Measurements from ENCODE around the gene DOCK11.

Gene DOCK11

GRCh38 chrX:118626346-118626745 lies 130.7 kb downstream of the DOCK11 start:
- no peak for DNase-seq (ENCODE audit: low read depth in 2 of 2, low spot score in 1 of 2)

GRCh38 chrX:118627084-118627758 lies 131.6 kb downstream of the DOCK11 start:
- DNase-seq (ENCODE audit: low read depth in 2 of 2, low spot score in 1 of 2) = no peak

GRCh38 chrX:118630848-118631247 lies 135.2 kb downstream of the DOCK11 start:
- no peak for DNase-seq (ENCODE audit: low read depth in 2 of 2, low spot score in 1 of 2)

- DNase-seq (ENCODE audit: low read depth in 2 of 2, low spot score in 1 of 2) = no peak
These were observed 136.0 kb downstream of the DOCK11 start for GRCh38 chrX:118631586-118631985.

- no peak for DNase-seq (ENCODE audit: low read depth in 2 of 2, low spot score in 1 of 2)
These were observed 137.2 kb downstream of the DOCK11 start for GRCh38 chrX:118632862-118633261.

GRCh38 chrX:118633530-118633929 lies 137.9 kb downstream of the DOCK11 start:
- no peak for DNase-seq (ENCODE audit: low read depth in 2 of 2, low spot score in 1 of 2)

GRCh38 chrX:118634336-118634735 lies 138.7 kb downstream of the DOCK11 start:
- no peak for DNase-seq (ENCODE audit: low read depth in 2 of 2, low spot score in 1 of 2)

- DNase-seq (ENCODE audit: low read depth in 2 of 2, low spot score in 1 of 2) = no peak
These were observed 142.4 kb downstream of the DOCK11 start for GRCh38 chrX:118637997-118638396.

- DNase-seq (ENCODE audit: low read depth in 2 of 2, low spot score in 1 of 2) = no peak
These were observed 148.8 kb downstream of the DOCK11 start for GRCh38 chrX:118644378-118644777.

- no peak for DNase-seq (ENCODE audit: low read depth in 2 of 2, low spot score in 1 of 2)
These were observed 157.1 kb downstream of the DOCK11 start for GRCh38 chrX:118652717-118653116.

- DNase-seq (ENCODE audit: low read depth in 2 of 2, low spot score in 1 of 2) = no peak
These were observed 158.7 kb downstream of the DOCK11 start for GRCh38 chrX:118654331-118654730.

GRCh38 chrX:118655561-118656246 lies 160.1 kb downstream of the DOCK11 start:
- DNase-seq (ENCODE audit: low read depth in 2 of 2, low spot score in 1 of 2) = no peak

- DNase-seq (ENCODE audit: low read depth in 2 of 2, low spot score in 1 of 2) = no peak
These were observed 161.8 kb downstream of the DOCK11 start for GRCh38 chrX:118657413-118657812.

GRCh38 chrX:118660085-118660484 lies 164.5 kb downstream of the DOCK11 start:
- no peak for DNase-seq (ENCODE audit: low read depth in 2 of 2, low spot score in 1 of 2)

GRCh38 chrX:118665204-118665603 lies 169.6 kb downstream of the DOCK11 start:
- no peak for DNase-seq (ENCODE audit: low read depth in 2 of 2, low spot score in 1 of 2)

- DNase-seq (ENCODE audit: low read depth in 2 of 2, low spot score in 1 of 2) = no peak
These were observed 170.9 kb downstream of the DOCK11 start for GRCh38 chrX:118666521-118666920.

- no peak for DNase-seq (ENCODE audit: low read depth in 2 of 2, low spot score in 1 of 2)
These were observed 173.8 kb downstream of the DOCK11 start for GRCh38 chrX:118669435-118669834.

- no peak for DNase-seq (ENCODE audit: low read depth in 2 of 2, low spot score in 1 of 2)
These were observed 179.8 kb downstream of the DOCK11 start for GRCh38 chrX:118675326-118675965.

- DNase-seq (ENCODE audit: low read depth in 2 of 2, low spot score in 1 of 2) = no peak
These were observed 180.3 kb downstream of the DOCK11 start for GRCh38 chrX:118675966-118676349.

GRCh38 chrX:118677318-118677717 lies 181.7 kb downstream of the DOCK11 start:
- DNase-seq (ENCODE audit: low read depth in 2 of 2, low spot score in 1 of 2) = no peak

- DNase-seq (ENCODE audit: low read depth in 2 of 2, low spot score in 1 of 2) = no peak
These were observed 183.7 kb downstream of the DOCK11 start for GRCh38 chrX:118679290-118679689.

GRCh38 chrX:118682258-118683014 lies 186.8 kb downstream of the DOCK11 start:
- DNase-seq (ENCODE audit: low read depth in 2 of 2, low spot score in 1 of 2) = no peak

Measured in stimulated activated CD8-positive, alpha-beta memory T cell treated with anti-CD3 and anti-CD28 coated beads, Interleukin-4, amount 100 ng/mL, for 1 hour (primary cell).